ENCODE data around the gene FTCDNL1. TPM values are rescaled to one million over a fixed set of nuclear protein-coding genes. Genes with fewer than 3 reads are reported as not detected.

Gene FTCDNL1
- total RNA-seq, 1 experiment from 2014 or later, result 0.11 TPM

Other genes with a start within 250 kb of the FTCDNL1 start
- gene C2orf69, start 60.1 kb upstream of the FTCDNL1 start, total RNA-seq (2014; rRNA removed), result 10.5 and 15.0 TPM in 2 replicates
- 5.4 and 9.0 TPM in 2 replicates for gene TYW5, start 104.3 kb upstream of the FTCDNL1 start, total RNA-seq (2014; rRNA removed)
- gene MAIP1, start 104.4 kb upstream of the FTCDNL1 start, total RNA-seq (2014; rRNA removed), result 44.7 and 49.2 TPM in 2 replicates

Measured in PC-3 (cell line).